Measurements from ENCODE around the gene RBPMS2. TPM values are rescaled to one million over a fixed set of nuclear protein-coding genes. Genes with fewer than 3 reads are reported as not detected.

RBPMS2 gene
- polyA plus RNA-seq, 1 donor from 2014 or later: not detected

DNA sequence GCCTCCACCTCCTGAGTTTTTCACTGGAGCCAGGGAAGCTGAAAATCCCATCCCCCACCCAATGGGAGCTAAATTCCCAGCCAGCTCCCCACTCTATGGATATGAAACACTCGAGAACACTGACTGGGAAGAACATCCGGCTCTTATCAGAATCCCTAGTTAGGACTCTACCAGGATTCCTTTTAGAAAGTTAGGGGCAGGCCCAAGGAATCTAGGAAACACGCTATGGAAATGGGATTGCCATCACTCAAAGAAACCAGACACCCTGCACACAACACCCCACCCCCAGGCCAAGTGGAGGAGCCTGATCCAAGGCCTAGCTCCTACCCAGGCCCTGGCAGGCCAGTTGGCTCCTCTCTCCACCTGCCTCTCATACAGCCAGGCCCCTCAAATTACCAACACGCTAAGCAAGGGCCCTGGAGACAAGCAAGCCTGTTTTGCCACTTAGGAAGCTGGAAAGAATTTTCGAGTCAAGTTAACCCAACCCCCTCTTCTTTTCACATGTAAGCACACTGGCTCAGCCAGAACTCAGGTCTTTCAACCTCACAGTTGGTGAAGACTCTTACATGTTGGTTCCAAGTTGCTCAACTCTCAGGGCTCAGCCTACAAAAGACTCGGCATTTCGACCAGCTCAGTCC is 75.5 kb downstream of the RBPMS2 start:
- TF ChIP-seq, protein P1, sequence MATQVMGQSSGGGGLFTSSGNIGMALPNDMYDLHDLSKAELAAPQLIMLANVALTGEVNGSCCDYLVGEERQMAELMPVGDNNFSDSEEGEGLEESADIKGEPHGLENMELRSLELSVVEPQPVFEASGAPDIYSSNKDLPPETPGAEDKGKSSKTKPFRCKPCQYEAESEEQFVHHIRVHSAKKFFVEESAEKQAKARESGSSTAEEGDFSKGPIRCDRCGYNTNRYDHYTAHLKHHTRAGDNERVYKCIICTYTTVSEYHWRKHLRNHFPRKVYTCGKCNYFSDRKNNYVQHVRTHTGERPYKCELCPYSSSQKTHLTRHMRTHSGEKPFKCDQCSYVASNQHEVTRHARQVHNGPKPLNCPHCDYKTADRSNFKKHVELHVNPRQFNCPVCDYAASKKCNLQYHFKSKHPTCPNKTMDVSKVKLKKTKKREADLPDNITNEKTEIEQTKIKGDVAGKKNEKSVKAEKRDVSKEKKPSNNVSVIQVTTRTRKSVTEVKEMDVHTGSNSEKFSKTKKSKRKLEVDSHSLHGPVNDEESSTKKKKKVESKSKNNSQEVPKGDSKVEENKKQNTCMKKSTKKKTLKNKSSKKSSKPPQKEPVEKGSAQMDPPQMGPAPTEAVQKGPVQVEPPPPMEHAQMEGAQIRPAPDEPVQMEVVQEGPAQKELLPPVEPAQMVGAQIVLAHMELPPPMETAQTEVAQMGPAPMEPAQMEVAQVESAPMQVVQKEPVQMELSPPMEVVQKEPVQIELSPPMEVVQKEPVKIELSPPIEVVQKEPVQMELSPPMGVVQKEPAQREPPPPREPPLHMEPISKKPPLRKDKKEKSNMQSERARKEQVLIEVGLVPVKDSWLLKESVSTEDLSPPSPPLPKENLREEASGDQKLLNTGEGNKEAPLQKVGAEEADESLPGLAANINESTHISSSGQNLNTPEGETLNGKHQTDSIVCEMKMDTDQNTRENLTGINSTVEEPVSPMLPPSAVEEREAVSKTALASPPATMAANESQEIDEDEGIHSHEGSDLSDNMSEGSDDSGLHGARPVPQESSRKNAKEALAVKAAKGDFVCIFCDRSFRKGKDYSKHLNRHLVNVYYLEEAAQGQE (IDR thresholded peaks at IDR 0.05; ENCODE audit: borderline replicate concordance): peak; percentile 64
- no peak for TF ChIP-seq EZH2 (IDR thresholded peaks at IDR 0.05; ENCODE audit: borderline replicate concordance, insufficient read depth, low read length, poor library complexity, severe bottlenecking)
- peak; percentile 32 for TF ChIP-seq POLR2AphosphoS5 (IDR thresholded peaks at IDR 0.05)
- H3K27ac ChIP-seq (ENCODE audit: low read length): peak overlapping the region; percentile 98
- H3K79me2 ChIP-seq (replicated peaks; ENCODE audit: insufficient read depth, low read length): peaks cover 76% of the 10 kb centered on the region
- peak overlapping the region; percentile 87 for H3K4me2 ChIP-seq (ENCODE audit: low read length)
- H3F3A ChIP-seq (ENCODE audit: insufficient read depth, low read length, poor library complexity, severe bottlenecking): peaks cover 5% of the 10 kb centered on the region
- H3K4me3 ChIP-seq (ENCODE audit: low read length): peak overlapping the region; percentile 91
- H3K9me3 ChIP-seq (ENCODE audit: low read length): no peaks in the 10 kb centered on the region
- no peaks in the 10 kb centered on the region for H3K36me3 ChIP-seq (ENCODE audit: insufficient read depth, low read length)
- no peaks in the 10 kb centered on the region for H3K9me2 ChIP-seq (ENCODE audit: insufficient read depth, low read length)
- H3K9ac ChIP-seq (ENCODE audit: low read length): peak overlapping the region; percentile 97
- no peaks in the 10 kb centered on the region for H3K27me3 ChIP-seq (ENCODE audit: insufficient read depth, low read depth, low read length)
- no peak overlapping the region for H2AFZ ChIP-seq (ENCODE audit: low read depth, low read length)
- peaks cover 3% of the 10 kb centered on the region for H4K20me1 ChIP-seq (ENCODE audit: insufficient read depth)

DNA sequence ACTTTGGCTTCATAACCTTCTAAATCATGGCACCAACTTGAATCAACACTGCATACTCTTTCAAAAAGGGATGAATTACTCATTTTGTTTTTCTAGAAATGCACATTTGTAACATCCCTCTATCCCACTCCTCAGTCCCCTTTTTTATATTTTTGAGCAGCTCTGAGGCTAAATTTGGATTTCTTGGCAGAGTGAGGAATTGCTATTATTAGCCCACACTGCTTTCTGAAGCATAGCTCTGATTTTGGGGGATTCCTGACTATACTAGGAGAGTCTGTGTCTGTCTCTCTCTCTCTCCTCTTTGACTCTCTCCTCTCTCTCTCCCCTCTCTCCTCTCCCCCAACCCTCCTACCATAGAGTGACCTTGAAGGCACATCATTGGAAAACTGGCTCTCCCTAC is 76.6 kb downstream of the RBPMS2 start:
- Histone ChIP-seq H3K27me3 (ENCODE audit: insufficient read depth, low read depth, low read length) (no peaks in the 10 kb centered on the region), H3K79me2 (replicated peaks; ENCODE audit: insufficient read depth, low read length) (peaks cover 78% of the 10 kb centered on the region), H3F3A (ENCODE audit: insufficient read depth, low read length, poor library complexity, severe bottlenecking) (peaks cover 5% of the 10 kb centered on the region), H4K20me1 (ENCODE audit: insufficient read depth) (peaks cover 3% of the 10 kb centered on the region), H3K4me2 (ENCODE audit: low read length) (peak overlapping the region; percentile 87), H3K27ac (ENCODE audit: low read length) (peak overlapping the region; percentile 98), H3K9ac (ENCODE audit: low read length) (no peak overlapping the region), H2AFZ (ENCODE audit: low read depth, low read length) (no peak overlapping the region), H3K9me3 (ENCODE audit: low read length) (no peaks in the 10 kb centered on the region), H3K9me2 (ENCODE audit: insufficient read depth, low read length) (no peaks in the 10 kb centered on the region), H3K36me3 (ENCODE audit: insufficient read depth, low read length) (no peaks in the 10 kb centered on the region), H3K4me3 (ENCODE audit: low read length) (peak overlapping the region; percentile 91)
- TF ChIP-seq EP300 (conservative IDR thresholded peaks at IDR 0.05; ENCODE audit: poor library complexity, severe bottlenecking) (no peak), SMC3 (conservative IDR thresholded peaks at IDR 0.05; ENCODE audit: poor library complexity) (no peak), POLR2AphosphoS5 (IDR thresholded peaks at IDR 0.05) (no peak), RAD21 (conservative IDR thresholded peaks at IDR 0.05) (no peak), EZH2 (IDR thresholded peaks at IDR 0.05; ENCODE audit: borderline replicate concordance, insufficient read depth, low read length, poor library complexity, severe bottlenecking) (no peak), TAF1 (IDR thresholded peaks at IDR 0.05; ENCODE audit: low read depth) (no peak), MXI1 (conservative IDR thresholded peaks at IDR 0.05; ENCODE audit: poor library complexity, severe bottlenecking) (no peak)
- TF ChIP-seq, protein P2, sequence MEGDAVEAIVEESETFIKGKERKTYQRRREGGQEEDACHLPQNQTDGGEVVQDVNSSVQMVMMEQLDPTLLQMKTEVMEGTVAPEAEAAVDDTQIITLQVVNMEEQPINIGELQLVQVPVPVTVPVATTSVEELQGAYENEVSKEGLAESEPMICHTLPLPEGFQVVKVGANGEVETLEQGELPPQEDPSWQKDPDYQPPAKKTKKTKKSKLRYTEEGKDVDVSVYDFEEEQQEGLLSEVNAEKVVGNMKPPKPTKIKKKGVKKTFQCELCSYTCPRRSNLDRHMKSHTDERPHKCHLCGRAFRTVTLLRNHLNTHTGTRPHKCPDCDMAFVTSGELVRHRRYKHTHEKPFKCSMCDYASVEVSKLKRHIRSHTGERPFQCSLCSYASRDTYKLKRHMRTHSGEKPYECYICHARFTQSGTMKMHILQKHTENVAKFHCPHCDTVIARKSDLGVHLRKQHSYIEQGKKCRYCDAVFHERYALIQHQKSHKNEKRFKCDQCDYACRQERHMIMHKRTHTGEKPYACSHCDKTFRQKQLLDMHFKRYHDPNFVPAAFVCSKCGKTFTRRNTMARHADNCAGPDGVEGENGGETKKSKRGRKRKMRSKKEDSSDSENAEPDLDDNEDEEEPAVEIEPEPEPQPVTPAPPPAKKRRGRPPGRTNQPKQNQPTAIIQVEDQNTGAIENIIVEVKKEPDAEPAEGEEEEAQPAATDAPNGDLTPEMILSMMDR (IDR thresholded peaks at IDR 0.05; ENCODE audit: poor library complexity, severe bottlenecking): no peak
- TF ChIP-seq, protein P1 (IDR thresholded peaks at IDR 0.05; ENCODE audit: borderline replicate concordance): no peak
